ENCODE measurements around the gene SUV39H1. TPM values are rescaled to one million over a fixed set of nuclear protein-coding genes. Genes with fewer than 3 reads are reported as not detected.

SUV39H1 gene
- total and polyA plus RNA-seq, 2 of the 13 experiments (the other 11 are each of a cell fraction or from before 2014, with no cell fraction given), result 5.2 to 10.1 TPM

DNA sequence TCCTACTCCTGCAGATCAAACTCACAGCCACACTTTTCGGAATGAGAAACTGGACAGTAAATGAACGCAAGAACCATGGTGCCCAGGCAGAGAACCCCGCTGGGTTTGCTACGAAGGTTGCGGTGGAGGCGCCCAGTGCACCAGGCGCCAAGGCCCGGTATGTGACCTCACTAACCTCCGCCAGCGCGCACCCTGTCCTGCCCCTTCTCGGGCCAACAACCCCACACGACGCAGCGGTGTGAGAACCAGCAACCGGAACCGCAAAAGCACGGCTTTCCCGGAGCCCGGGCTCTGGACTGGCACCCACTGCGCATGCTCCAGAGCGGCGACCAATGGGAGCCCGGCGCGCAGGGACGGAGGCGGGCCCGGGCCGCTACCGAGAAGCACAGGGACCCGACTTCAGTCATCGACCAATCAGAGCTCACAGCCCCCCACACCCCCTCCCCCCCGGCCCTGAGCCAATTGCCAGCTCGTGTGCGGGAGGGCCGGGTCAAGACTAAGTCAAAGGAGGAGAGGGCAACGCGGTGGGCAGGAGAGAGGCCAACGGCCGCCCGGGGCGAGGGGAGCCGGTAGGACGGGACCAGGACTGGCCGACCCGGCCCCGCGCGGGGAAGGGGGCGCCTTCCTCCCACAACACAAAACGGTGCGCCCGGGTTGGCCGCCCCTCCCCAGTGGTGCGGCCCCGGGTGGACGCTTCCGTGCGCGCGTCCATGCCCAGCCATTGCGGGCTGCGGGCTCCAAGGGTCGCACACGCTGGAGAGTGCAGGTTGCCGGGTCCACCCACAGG is 20.2 kb upstream of the SUV39H1 start (continued):
- TF ChIP-seq CHD4 (IDR thresholded peaks at IDR 0.05; ENCODE audit: borderline replicate concordance, low read length) (no peak), ZSCAN12 (CRISPR knock-in tag; IDR thresholded peaks at IDR 0.05) (no peak), SSRP1 (CRISPR knock-in tag; IDR thresholded peaks at IDR 0.05) (no peak), ZNF614 (CRISPR knock-in tag; IDR thresholded peaks at IDR 0.05; ENCODE audit: borderline replicate concordance) (no peak), ELF3 (CRISPR knock-in tag; IDR thresholded peaks at IDR 0.05) (0 out of 2 replicates have a peak, but pooled peaks have one; percentile 17), NR2F6 (IDR thresholded peaks at IDR 0.05) (peak; percentile 33), NR2F6 (CRISPR knock-in tag; IDR thresholded peaks at IDR 0.05) (0 out of 2 replicates have a peak, but pooled peaks have one; percentile 45), ZNF562 (CRISPR knock-in tag; IDR thresholded peaks at IDR 0.05; ENCODE audit: borderline replicate concordance) (no peak), MYC (CRISPR knock-in tag; IDR thresholded peaks at IDR 0.05; ENCODE audit: borderline replicate concordance) (peak; percentile 39; the same call in 1 of the 2 replicates), ZNF17 (CRISPR knock-in tag; IDR thresholded peaks at IDR 0.05) (no peak), ZNF530 (CRISPR knock-in tag; IDR thresholded peaks at IDR 0.05; ENCODE audit: low read depth) (no peak), ZNF563 (CRISPR knock-in tag; IDR thresholded peaks at IDR 0.05) (no peak), NCOA2 (CRISPR knock-in tag; IDR thresholded peaks at IDR 0.05) (0 out of 2 replicates have a peak, but pooled peaks have one; percentile 20), ZNF274 (CRISPR knock-in tag; IDR thresholded peaks at IDR 0.05) (no peak), ZNF326 (CRISPR knock-in tag; IDR thresholded peaks at IDR 0.05; ENCODE audit: borderline replicate concordance) (no peak), ZNF749 (CRISPR knock-in tag; IDR thresholded peaks at IDR 0.05; ENCODE audit: borderline replicate concordance) (no peak), ZBTB7A (CRISPR knock-in tag; IDR thresholded peaks at IDR 0.05) (no peak), KLF16 (CRISPR knock-in tag; IDR thresholded peaks at IDR 0.05) (no peak), ZNF75D (CRISPR knock-in tag; IDR thresholded peaks at IDR 0.05; ENCODE audit: borderline replicate concordance) (no peak), GTF3A (CRISPR knock-in tag; conservative IDR thresholded peaks at IDR 0.05) (no peak), RAD21 (CRISPR knock-in tag; IDR thresholded peaks at IDR 0.05) (no peak)
- TF ChIP-seq, protein P1, sequence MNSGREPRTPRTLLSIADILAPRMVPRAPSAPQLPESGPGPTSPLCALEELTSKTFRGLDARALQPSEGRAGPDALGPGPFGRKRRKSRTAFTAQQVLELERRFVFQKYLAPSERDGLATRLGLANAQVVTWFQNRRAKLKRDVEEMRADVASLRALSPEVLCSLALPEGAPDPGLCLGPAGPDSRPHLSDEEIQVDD (CRISPR knock-in tag; IDR thresholded peaks at IDR 0.05; ENCODE audit: borderline replicate concordance), result no peak
- TF ChIP-seq, protein P2, sequence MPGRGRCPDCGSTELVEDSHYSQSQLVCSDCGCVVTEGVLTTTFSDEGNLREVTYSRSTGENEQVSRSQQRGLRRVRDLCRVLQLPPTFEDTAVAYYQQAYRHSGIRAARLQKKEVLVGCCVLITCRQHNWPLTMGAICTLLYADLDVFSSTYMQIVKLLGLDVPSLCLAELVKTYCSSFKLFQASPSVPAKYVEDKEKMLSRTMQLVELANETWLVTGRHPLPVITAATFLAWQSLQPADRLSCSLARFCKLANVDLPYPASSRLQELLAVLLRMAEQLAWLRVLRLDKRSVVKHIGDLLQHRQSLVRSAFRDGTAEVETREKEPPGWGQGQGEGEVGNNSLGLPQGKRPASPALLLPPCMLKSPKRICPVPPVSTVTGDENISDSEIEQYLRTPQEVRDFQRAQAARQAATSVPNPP (CRISPR knock-in tag; IDR thresholded peaks at IDR 0.05), result 0 out of 2 replicates have a peak, but pooled peaks have one; percentile 12
- TF ChIP-seq, protein P3, sequence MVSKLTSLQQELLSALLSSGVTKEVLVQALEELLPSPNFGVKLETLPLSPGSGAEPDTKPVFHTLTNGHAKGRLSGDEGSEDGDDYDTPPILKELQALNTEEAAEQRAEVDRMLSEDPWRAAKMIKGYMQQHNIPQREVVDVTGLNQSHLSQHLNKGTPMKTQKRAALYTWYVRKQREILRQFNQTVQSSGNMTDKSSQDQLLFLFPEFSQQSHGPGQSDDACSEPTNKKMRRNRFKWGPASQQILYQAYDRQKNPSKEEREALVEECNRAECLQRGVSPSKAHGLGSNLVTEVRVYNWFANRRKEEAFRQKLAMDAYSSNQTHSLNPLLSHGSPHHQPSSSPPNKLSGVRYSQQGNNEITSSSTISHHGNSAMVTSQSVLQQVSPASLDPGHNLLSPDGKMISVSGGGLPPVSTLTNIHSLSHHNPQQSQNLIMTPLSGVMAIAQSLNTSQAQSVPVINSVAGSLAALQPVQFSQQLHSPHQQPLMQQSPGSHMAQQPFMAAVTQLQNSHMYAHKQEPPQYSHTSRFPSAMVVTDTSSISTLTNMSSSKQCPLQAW (CRISPR knock-in tag; IDR thresholded peaks at IDR 0.05), result 0 out of 2 replicates have a peak, but pooled peaks have one; percentile 13
- TF ChIP-seq, protein P4, sequence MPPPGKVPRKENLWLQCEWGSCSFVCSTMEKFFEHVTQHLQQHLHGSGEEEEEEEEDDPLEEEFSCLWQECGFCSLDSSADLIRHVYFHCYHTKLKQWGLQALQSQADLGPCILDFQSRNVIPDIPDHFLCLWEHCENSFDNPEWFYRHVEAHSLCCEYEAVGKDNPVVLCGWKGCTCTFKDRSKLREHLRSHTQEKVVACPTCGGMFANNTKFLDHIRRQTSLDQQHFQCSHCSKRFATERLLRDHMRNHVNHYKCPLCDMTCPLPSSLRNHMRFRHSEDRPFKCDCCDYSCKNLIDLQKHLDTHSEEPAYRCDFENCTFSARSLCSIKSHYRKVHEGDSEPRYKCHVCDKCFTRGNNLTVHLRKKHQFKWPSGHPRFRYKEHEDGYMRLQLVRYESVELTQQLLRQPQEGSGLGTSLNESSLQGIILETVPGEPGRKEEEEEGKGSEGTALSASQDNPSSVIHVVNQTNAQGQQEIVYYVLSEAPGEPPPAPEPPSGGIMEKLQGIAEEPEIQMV (CRISPR knock-in tag; IDR thresholded peaks at IDR 0.05; ENCODE audit: low read depth), result no peak
- TF ChIP-seq, protein P5, sequence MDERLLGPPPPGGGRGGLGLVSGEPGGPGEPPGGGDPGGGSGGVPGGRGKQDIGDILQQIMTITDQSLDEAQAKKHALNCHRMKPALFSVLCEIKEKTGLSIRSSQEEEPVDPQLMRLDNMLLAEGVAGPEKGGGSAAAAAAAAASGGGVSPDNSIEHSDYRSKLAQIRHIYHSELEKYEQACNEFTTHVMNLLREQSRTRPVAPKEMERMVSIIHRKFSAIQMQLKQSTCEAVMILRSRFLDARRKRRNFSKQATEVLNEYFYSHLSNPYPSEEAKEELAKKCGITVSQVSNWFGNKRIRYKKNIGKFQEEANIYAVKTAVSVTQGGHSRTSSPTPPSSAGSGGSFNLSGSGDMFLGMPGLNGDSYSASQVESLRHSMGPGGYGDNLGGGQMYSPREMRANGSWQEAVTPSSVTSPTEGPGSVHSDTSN (CRISPR knock-in tag; IDR thresholded peaks at IDR 0.05), result no peak
